ENCODE data around the gene PARD6B. TPM values are rescaled to one million over a fixed set of nuclear protein-coding genes. Genes with fewer than 3 reads are reported as not detected.

The PARD6B gene
- total and polyA plus RNA-seq, 2 of the 13 experiments (the other 11 are each of a cell fraction or from before 2014, with no cell fraction given), result 6.9 to 22.2 TPM

- TF ChIP-seq SP5 (CRISPR knock-in tag; IDR thresholded peaks at IDR 0.05; ENCODE audit: borderline replicate concordance, low read depth) (peak; percentile 14; the same call in 1 of the 2 replicates), KLF11 (CRISPR knock-in tag; IDR thresholded peaks at IDR 0.05) (peak; percentile 45; the same call in 1 of the 2 replicates), NBN (conservative IDR thresholded peaks at IDR 0.05) (no peak), TFE3 (CRISPR knock-in tag; IDR thresholded peaks at IDR 0.05) (peak; percentile 32; the same call in 1 of the 2 replicates), SP1 (IDR thresholded peaks at IDR 0.05) (no peak), SP1 (CRISPR knock-in tag; IDR thresholded peaks at IDR 0.05) (no peak), LCORL (IDR thresholded peaks at IDR 0.05) (no peak), LCORL (CRISPR knock-in tag; IDR thresholded peaks at IDR 0.05) (peak; percentile 56; the same call in 1 of the 2 replicates), ARID3A (IDR thresholded peaks at IDR 0.05; ENCODE audit: low read depth, low read length) (no peak; the same call in 1 of the 2 replicates), DMAP1 (CRISPR knock-in tag; IDR thresholded peaks at IDR 0.05) (peak; percentile 56; the same call in 1 of the 2 replicates), GTF3A (CRISPR knock-in tag; conservative IDR thresholded peaks at IDR 0.05) (peak; percentile 79; the same call in 1 of the 2 replicates), AFF4 (CRISPR knock-in tag; IDR thresholded peaks at IDR 0.05) (no peak), HES4 (CRISPR knock-in tag; IDR thresholded peaks at IDR 0.05; ENCODE audit: borderline replicate concordance) (no peak), KMT2B (CRISPR knock-in tag; IDR thresholded peaks at IDR 0.05) (no peak), ZNF790 (CRISPR knock-in tag; IDR thresholded peaks at IDR 0.05; ENCODE audit: borderline replicate concordance) (no peak), KDM1A (CRISPR knock-in tag; IDR thresholded peaks at IDR 0.05) (0 out of 2 replicates have a peak, but pooled peaks have one; percentile 14), ZNF543 (CRISPR knock-in tag; IDR thresholded peaks at IDR 0.05) (0 out of 2 replicates have a peak, but pooled peaks have one; percentile 47), HNRNPUL1 (IDR thresholded peaks at IDR 0.05; ENCODE audit: low read depth, low read length) (no peak), EZH2 (conservative IDR thresholded peaks at IDR 0.05; ENCODE audit: low read depth, low read length) (no peak)
- TF ChIP-seq, protein P1, sequence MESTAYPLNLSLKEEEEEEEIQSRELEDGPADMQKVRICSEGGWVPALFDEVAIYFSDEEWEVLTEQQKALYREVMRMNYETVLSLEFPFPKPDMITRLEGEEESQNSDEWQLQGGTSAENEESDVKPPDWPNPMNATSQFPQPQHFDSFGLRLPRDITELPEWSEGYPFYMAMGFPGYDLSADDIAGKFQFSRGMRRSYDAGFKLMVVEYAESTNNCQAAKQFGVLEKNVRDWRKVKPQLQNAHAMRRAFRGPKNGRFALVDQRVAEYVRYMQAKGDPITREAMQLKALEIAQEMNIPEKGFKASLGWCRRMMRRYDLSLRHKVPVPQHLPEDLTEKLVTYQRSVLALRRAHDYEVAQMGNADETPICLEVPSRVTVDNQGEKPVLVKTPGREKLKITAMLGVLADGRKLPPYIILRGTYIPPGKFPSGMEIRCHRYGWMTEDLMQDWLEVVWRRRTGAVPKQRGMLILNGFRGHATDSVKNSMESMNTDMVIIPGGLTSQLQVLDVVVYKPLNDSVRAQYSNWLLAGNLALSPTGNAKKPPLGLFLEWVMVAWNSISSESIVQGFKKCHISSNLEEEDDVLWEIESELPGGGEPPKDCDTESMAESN (CRISPR knock-in tag; conservative IDR thresholded peaks at IDR 0.05), result no peak
Measured at GRCh38 chr20:50728981-50729874, 2.2 kb upstream of the PARD6B start (continued).

Data from HepG2 (cell line).